Measurements from ENCODE around the gene RGS9BP. TPM values are rescaled to one million over a fixed set of nuclear protein-coding genes. Genes with fewer than 3 reads are reported as not detected.

RGS9BP gene
- total and polyA plus RNA-seq, 2 donors: 0.11 to 0.76 TPM

DNA sequence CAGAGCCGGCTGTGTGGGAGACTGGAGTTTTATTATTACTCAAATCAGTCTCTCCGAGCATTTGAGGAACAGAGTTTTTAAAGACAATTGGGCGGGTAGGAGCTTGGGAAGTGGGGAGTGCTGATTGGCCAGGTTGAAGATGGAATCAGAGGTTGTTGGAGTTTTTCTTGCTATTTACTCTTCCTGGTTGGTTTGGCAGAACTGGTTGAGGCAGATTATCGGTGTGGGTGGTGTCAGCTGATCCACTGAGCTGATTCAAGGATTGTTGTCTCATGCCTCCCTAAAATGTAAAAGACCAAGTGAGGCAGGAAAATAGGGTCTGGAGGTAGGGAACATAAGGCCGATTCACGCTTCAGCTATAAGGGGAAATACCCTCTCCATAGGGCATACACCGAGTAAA is 42.6 kb downstream of the RGS9BP start:
- Histone ChIP-seq H3K27me3 (ENCODE audit: control insufficient read depth in 2 of 2, insufficient read depth in 1 of 2, low read length in 1 of 2) (no peaks in the 10 kb centered on the region), H3K9me3 (ENCODE audit: control insufficient read depth in 2 of 2, insufficient read depth in 1 of 2, low read length in 1 of 2) (peaks cover 0 to 6% of the 10 kb centered on the region in 2 donors), H3K4me1 (ENCODE audit: control insufficient read depth in 2 of 2, insufficient read depth in 2 of 2, low read length in 2 of 2) (no peaks in the 10 kb centered on the region), H3K36me3 (ENCODE audit: control insufficient read depth in 2 of 2, insufficient read depth in 2 of 2, low read length in 1 of 2) (peaks cover 0 to 4% of the 10 kb centered on the region in 2 donors), H3K4me3 (ENCODE audit: low read length in 2 of 2) (no peak overlapping the region), H3K27ac (ENCODE audit: low read depth in 1 of 2, low read length in 1 of 2) (no peak overlapping the region)
- DNase-seq (ENCODE audit: low read depth in 6 of 9, low spot score in 9 of 9): no peak
- 96% methylated on average over 7 of the region's 7 CpGs for WGBS

DNA sequence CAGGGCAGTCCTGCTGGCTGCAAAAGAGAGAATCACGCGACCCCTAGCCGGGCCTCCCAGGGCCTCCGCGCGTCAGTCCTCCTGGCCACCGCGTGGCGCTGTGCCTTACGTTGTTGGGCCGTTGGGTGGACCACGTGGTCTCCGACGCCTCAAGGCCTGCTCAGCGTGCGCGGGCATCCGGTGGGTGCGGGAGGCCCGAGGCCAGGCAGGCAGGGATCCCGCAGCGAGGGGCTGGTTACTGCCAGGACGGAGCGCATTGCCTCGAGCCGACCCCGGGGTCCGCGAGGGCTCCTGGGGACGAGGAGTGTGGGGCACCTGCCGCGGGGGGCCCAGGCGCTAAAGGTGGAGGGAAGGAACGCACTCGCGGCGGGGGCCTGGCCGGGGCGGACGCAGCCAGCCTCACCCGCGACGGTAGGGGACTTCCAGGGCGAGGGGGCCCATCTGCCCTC is 44.0 kb downstream of the RGS9BP start, which contains the start of gene TDRD12:
Gene TDRD12, plus strand, starts transcription at position 157 of the 449 bp plus-strand sequence. CDS start 306 bp downstream, outside the sequence.
- H3K27ac ChIP-seq (ENCODE audit: low read depth in 1 of 2, low read length in 1 of 2): no peak within 1 kb of the TSS
- H3K36me3 ChIP-seq (ENCODE audit: control insufficient read depth in 2 of 2, insufficient read depth in 2 of 2, low read length in 1 of 2): peaks cover 0 to 4% of the 10 kb centered on the region in 2 donors
- WGBS: 96% methylated on average over 44 of the region's 44 CpGs
- H3K4me3 ChIP-seq (ENCODE audit: low read length in 2 of 2): no peak within 1 kb of the TSS
- H3K27me3 ChIP-seq (ENCODE audit: control insufficient read depth in 2 of 2, insufficient read depth in 1 of 2, low read length in 1 of 2): no peaks in the 10 kb centered on the region
- DNase-seq (ENCODE audit: low read depth in 6 of 9, low spot score in 9 of 9): no peak
- no peaks in the 10 kb centered on the region for H3K4me1 ChIP-seq (ENCODE audit: control insufficient read depth in 2 of 2, insufficient read depth in 2 of 2, low read length in 2 of 2)
- H3K9me3 ChIP-seq (ENCODE audit: control insufficient read depth in 2 of 2, insufficient read depth in 1 of 2, low read length in 1 of 2): peaks cover 0 to 6% of the 10 kb centered on the region in 2 donors

DNA sequence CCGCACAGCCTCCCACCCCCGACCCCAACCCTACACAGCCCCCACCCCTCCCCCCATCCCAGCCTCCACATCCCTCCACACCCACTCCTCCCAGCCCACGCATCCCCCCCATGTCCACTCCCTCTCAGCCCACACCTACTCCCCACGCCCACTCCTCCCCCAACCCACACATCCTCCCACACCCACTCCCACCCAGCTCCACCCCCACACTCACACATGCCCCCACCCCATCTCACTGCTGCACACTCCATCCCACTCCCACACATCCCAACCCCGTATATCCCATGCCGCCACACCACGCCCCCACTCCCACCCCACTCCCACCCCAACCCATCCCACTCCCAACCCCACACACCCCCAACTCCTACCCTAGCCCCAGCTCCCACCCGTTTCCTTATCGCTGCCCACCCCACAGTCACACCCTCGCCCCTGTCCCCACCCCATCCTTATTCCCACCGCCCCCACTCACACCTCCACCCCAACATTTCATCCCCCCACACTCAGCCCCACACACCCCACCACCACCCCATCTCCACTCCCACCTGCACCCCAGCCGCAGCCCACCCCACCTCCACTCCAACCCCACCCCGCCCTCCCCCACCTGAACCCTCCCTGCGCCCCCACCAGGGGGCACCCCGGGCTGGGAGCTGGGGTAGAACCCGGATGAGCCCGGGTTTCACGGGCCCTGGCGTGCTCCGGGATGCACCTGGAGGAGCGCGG is 44.7 kb downstream of the RGS9BP start:
- H3K9me3 ChIP-seq (ENCODE audit: control insufficient read depth in 2 of 2, insufficient read depth in 1 of 2, low read length in 1 of 2): peaks cover 0 to 6% of the 10 kb centered on the region in 2 donors
- H3K4me3 ChIP-seq (ENCODE audit: low read length in 2 of 2): no peak overlapping the region
- no peaks in the 10 kb centered on the region for H3K36me3 ChIP-seq (ENCODE audit: control insufficient read depth in 2 of 2, insufficient read depth in 2 of 2, low read length in 1 of 2)
- H3K4me1 ChIP-seq (ENCODE audit: control insufficient read depth in 2 of 2, insufficient read depth in 2 of 2, low read length in 2 of 2): no peaks in the 10 kb centered on the region
- DNase-seq (ENCODE audit: low read depth in 6 of 9, low spot score in 9 of 9): no peak
- no peaks in the 10 kb centered on the region for H3K27me3 ChIP-seq (ENCODE audit: control insufficient read depth in 2 of 2, insufficient read depth in 1 of 2, low read length in 1 of 2)
- no peak overlapping the region for H3K27ac ChIP-seq (ENCODE audit: low read depth in 1 of 2, low read length in 1 of 2)
- 97% methylated on average over 22 of the region's 22 CpGs for WGBS

DNA sequence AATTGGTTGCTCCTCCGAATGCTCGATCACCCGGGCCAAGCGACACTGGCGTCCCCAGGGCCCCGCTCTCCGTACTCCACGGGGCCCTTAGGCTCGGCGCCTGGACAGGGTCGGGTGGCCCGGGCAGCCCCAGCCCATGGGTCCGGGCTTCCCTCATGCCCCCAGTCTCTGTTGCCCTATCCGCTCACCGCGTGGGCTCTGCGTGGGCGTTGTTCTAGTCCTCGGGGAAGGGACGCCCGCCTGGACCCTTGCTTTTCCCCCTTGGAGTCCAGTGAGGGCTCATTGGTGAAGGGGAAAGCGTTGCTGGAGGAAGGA is 45.2 kb downstream of the RGS9BP start:
- no peaks in the 10 kb centered on the region for H3K36me3 ChIP-seq (ENCODE audit: control insufficient read depth in 2 of 2, insufficient read depth in 2 of 2, low read length in 1 of 2)
- H3K27me3 ChIP-seq (ENCODE audit: control insufficient read depth in 2 of 2, insufficient read depth in 1 of 2, low read length in 1 of 2): no peaks in the 10 kb centered on the region
- H3K27ac ChIP-seq (ENCODE audit: low read depth in 1 of 2, low read length in 1 of 2): no peak overlapping the region
- peaks cover 0 to 6% of the 10 kb centered on the region in 2 donors for H3K9me3 ChIP-seq (ENCODE audit: control insufficient read depth in 2 of 2, insufficient read depth in 1 of 2, low read length in 1 of 2)
- no peak overlapping the region for H3K4me3 ChIP-seq (ENCODE audit: low read length in 2 of 2)
- WGBS: 98% methylated on average over 22 of the region's 22 CpGs
- no peaks in the 10 kb centered on the region for H3K4me1 ChIP-seq (ENCODE audit: control insufficient read depth in 2 of 2, insufficient read depth in 2 of 2, low read length in 2 of 2)
- no peak for DNase-seq (ENCODE audit: low read depth in 6 of 9, low spot score in 9 of 9)

Other genes with a start within 250 kb of the RGS9BP start
- 92.6 TPM for gene PDCD5, start 94.7 kb upstream of the RGS9BP start, total RNA-seq
- 122 TPM for gene PDCD5, start 94.7 kb upstream of the RGS9BP start, polyA plus RNA-seq
- gene ANKRD27, start 668 bp upstream of the RGS9BP start, total RNA-seq: 25.8 TPM
- gene ANKRD27, start 668 bp upstream of the RGS9BP start, polyA plus RNA-seq: 19.1 TPM
- gene NUDT19, start 16.0 kb downstream of the RGS9BP start, total RNA-seq: 3.7 TPM
- 11.1 TPM for gene NUDT19, start 16.0 kb downstream of the RGS9BP start, polyA plus RNA-seq
- gene TDRD12, start 43.9 kb downstream of the RGS9BP start, total RNA-seq: 2.6 TPM
- 0.48 TPM for gene TDRD12, start 43.9 kb downstream of the RGS9BP start, polyA plus RNA-seq
- gene SLC7A9, start 193.9 kb downstream of the RGS9BP start, total RNA-seq: 0.24 TPM
- gene SLC7A9, start 193.9 kb downstream of the RGS9BP start, polyA plus RNA-seq: 0.98 TPM